GM12878 (cell line): ENCODE results near the gene UBASH3A. TPM values are rescaled to one million over a fixed set of nuclear protein-coding genes. Genes with fewer than 3 reads are reported as not detected.
A peak's percentile ranks its signal among the peaks of the same experiment; 100 is the strongest.

Source experiments
- CHD1 ChIP-seq: IDR thresholded peaks from 2 replicates; pipeline ENCODE4 v1.6.1; 2012; ENCODE audit warnings: low read depth, low read length, improper control_type of control experiment
- CREM ChIP-seq: IDR thresholded peaks from 2 replicates; pipeline ENCODE4 v1.6.1; 2014; ENCODE audit warnings: antibody characterized with exemption, low read depth
- EP300 ChIP-seq, 2 experiments: fragments of 150-350 bp in 1 of 2; IDR thresholded peaks; 2 replicates each; pipeline ENCODE4 v1.6.1; 2011 to 2012; ENCODE audit warnings: low read depth in 2 of 2, low read length in 2 of 2, borderline replicate concordance in 1 of 2, improper control_type of control experiment in 1 of 2, inconsistent platforms in 1 of 2; ENCODE audit not compliant: control insufficient read depth in 1 of 2
- GABPA ChIP-seq: IDR thresholded peaks from 2 replicates; pipeline ENCODE4 v1.6.1; 2014; ENCODE audit warnings: antibody characterized with exemption, low read depth, mild to moderate bottlenecking, inconsistent platforms
- HDAC6 ChIP-seq: fragments of 200-600 bp; sonication (generic); IDR thresholded peaks from one replicate; pipeline ENCODE4 v1.8.0; 2017; ENCODE audit warnings: antibody characterized with exemption; ENCODE audit not compliant: unreplicated experiment
- IKZF1 ChIP-seq: fragments of 450-650 bp; conservative IDR thresholded peaks from 2 replicates; pipeline ENCODE4 v1.6.1; 2017; ENCODE audit warnings: antibody characterized with exemption, mild to moderate bottlenecking
- IKZF2 ChIP-seq, 2 experiments: fragments of 450-650 bp; IDR thresholded peaks; 2 replicates each; pipeline ENCODE4 v1.6.1; 2017; ENCODE audit warnings: mild to moderate bottlenecking in 2 of 2, moderate library complexity in 2 of 2
- MTA2 ChIP-seq: fragments of 450-650 bp; IDR thresholded peaks from 2 replicates; pipeline ENCODE4 v1.6.1; 2016; ENCODE audit warnings: low read depth, mild to moderate bottlenecking, moderate library complexity
- NFYA ChIP-seq: IDR thresholded peaks from 2 replicates; pipeline ENCODE4 v1.6.1; 2011; ENCODE audit warnings: low read depth, mild to moderate bottlenecking, low read length, improper control_type of control experiment, borderline replicate concordance
- NR2C1 ChIP-seq: fragments of 450-650 bp; IDR thresholded peaks from 2 replicates; pipeline ENCODE4 v1.6.1; 2017; ENCODE audit warnings: antibody characterized with exemption, mild to moderate bottlenecking, moderate library complexity
- PAX5 ChIP-seq: IDR thresholded peaks from 2 replicates; pipeline ENCODE4 v1.6.1; 2011; ENCODE audit warnings: low read depth, low read length, borderline replicate concordance
- PML ChIP-seq: IDR thresholded peaks from 2 replicates; pipeline ENCODE4 v1.6.1; 2012; ENCODE audit warnings: low read length, inconsistent platforms
- RAD51 ChIP-seq: fragments of 450-650 bp; IDR thresholded peaks from 2 replicates; pipeline ENCODE4 v1.6.1; 2016; ENCODE audit warnings: moderate library complexity, mild to moderate bottlenecking, inconsistent platforms
- RFX5 ChIP-seq: IDR thresholded peaks from 2 replicates; pipeline ENCODE4 v1.6.1; 2011; ENCODE audit warnings: low read depth, low read length, improper control_type of control experiment
- SUPT20H ChIP-seq: IDR thresholded peaks from 2 replicates; pipeline ENCODE4 v1.6.1; 2011; ENCODE audit warnings: low read depth, mild to moderate bottlenecking, low read length, moderate library complexity, borderline replicate concordance; ENCODE audit not compliant: control insufficient read depth
- SUZ12 ChIP-seq: fragments of 200-600 bp; sonication (generic); IDR thresholded peaks from one replicate; pipeline ENCODE4 v1.6.1; 2018; ENCODE audit warnings: antibody characterized with exemption, mild to moderate bottlenecking; ENCODE audit not compliant: unreplicated experiment
- TCF12 ChIP-seq: IDR thresholded peaks from 2 replicates; pipeline ENCODE4 v1.6.1; 2011; ENCODE audit warnings: low read depth, mild to moderate bottlenecking, low read length
- polyA plus RNA-seq, 11 experiments: library from polyadenylated mRNA; depleted of rRNA in 4 of 11; unstranded in 6 of 11; stranded (reverse) in 5 of 11; fragments of >200 nt; fragmentation: Nextera tagmentation in 4 of 11; fragmentation: Illumina TruSeq in 1 of 11; extraction: Ambion mirVana in 4 of 11; extraction: Trizol in 1 of 11; gene quantifications; 1 replicate in 1 of 11; 2 replicates in 10 of 11; pipeline versions ENCODE4 v1.2.1 to v1.2.3, GENCODE V29; 2011 to 2016; ENCODE audit warnings: inconsistent platforms in 2 of 11, missing spikeins in 2 of 11, low read depth in 1 of 11
- total RNA-seq, 4 experiments: library from RNA; depleted of rRNA in 3 of 4; stranded (reverse); fragments of >200 nt in 3 of 4; fragmentation: Illumina TruSeq in 1 of 4; extraction: Trizol in 1 of 4; gene quantifications; 2 replicates each; pipeline versions ENCODE4 v1.2.1 to v1.2.3, GENCODE V29; 2013 to 2021
- TF ChIP-seq, protein P1 (sequence below): fragments of 450-650 bp; formaldehyde crosslinking; IDR thresholded peaks from 2 replicates; pipeline ENCODE4 v1.4.0; 2020; ENCODE audit warnings: mild to moderate bottlenecking, moderate library complexity
- TF ChIP-seq, protein P2 (sequence below): fragments of 450-650 bp; IDR thresholded peaks from 2 replicates; pipeline ENCODE4 v1.6.1; 2018; ENCODE audit warnings: mild to moderate bottlenecking, low read depth, moderate library complexity; ENCODE audit not compliant: partially characterized antibody
- TF ChIP-seq, protein P3 (sequence below): fragments of 450-650 bp; IDR thresholded peaks from 2 replicates; pipeline ENCODE4 v1.6.1; 2016; ENCODE audit warnings: mild to moderate bottlenecking
- TF ChIP-seq, protein P4 (sequence below): fragments of 450-650 bp; conservative IDR thresholded peaks from 2 replicates; pipeline ENCODE4 v1.6.1; 2017; ENCODE audit warnings: mild to moderate bottlenecking, moderate library complexity

UBASH3A gene
- total and polyA plus RNA-seq, 10 of the 15 experiments (the other 5 are each of a cell fraction or from before 2014, with no cell fraction given) = 0.04 to 0.39 (median 0.23) TPM; not detected in 1

DNA sequence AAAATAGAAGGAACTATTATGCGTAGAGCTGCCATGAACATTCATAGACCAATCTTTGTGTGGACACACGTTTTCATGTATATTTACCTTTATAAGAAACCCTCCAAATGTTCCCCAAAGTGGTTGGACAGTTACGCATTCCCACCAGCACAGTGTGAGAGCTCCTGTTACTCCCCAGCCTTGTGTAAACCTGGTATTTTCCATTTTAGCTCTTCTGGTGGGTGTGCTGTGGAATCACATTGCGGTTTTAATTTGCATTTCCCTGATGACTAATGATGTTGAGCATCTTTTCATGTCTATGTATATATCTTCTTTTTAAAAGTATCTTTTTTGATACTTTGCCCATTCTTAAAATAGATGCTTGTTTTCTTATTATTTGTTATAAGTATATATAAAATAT lies 3.2 kb upstream of the UBASH3A start (continued):
- TF ChIP-seq, protein P1, sequence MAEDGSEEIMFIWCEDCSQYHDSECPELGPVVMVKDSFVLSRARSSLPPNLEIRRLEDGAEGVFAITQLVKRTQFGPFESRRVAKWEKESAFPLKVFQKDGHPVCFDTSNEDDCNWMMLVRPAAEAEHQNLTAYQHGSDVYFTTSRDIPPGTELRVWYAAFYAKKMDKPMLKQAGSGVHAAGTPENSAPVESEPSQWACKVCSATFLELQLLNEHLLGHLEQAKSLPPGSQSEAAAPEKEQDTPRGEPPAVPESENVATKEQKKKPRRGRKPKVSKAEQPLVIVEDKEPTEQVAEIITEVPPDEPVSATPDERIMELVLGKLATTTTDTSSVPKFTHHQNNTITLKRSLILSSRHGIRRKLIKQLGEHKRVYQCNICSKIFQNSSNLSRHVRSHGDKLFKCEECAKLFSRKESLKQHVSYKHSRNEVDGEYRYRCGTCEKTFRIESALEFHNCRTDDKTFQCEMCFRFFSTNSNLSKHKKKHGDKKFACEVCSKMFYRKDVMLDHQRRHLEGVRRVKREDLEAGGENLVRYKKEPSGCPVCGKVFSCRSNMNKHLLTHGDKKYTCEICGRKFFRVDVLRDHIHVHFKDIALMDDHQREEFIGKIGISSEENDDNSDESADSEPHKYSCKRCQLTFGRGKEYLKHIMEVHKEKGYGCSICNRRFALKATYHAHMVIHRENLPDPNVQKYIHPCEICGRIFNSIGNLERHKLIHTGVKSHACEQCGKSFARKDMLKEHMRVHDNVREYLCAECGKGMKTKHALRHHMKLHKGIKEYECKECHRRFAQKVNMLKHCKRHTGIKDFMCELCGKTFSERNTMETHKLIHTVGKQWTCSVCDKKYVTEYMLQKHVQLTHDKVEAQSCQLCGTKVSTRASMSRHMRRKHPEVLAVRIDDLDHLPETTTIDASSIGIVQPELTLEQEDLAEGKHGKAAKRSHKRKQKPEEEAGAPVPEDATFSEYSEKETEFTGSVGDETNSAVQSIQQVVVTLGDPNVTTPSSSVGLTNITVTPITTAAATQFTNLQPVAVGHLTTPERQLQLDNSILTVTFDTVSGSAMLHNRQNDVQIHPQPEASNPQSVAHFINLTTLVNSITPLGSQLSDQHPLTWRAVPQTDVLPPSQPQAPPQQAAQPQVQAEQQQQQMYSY = no peak
- TF ChIP-seq NR2C1 = no peak
- TF ChIP-seq, protein P2, sequence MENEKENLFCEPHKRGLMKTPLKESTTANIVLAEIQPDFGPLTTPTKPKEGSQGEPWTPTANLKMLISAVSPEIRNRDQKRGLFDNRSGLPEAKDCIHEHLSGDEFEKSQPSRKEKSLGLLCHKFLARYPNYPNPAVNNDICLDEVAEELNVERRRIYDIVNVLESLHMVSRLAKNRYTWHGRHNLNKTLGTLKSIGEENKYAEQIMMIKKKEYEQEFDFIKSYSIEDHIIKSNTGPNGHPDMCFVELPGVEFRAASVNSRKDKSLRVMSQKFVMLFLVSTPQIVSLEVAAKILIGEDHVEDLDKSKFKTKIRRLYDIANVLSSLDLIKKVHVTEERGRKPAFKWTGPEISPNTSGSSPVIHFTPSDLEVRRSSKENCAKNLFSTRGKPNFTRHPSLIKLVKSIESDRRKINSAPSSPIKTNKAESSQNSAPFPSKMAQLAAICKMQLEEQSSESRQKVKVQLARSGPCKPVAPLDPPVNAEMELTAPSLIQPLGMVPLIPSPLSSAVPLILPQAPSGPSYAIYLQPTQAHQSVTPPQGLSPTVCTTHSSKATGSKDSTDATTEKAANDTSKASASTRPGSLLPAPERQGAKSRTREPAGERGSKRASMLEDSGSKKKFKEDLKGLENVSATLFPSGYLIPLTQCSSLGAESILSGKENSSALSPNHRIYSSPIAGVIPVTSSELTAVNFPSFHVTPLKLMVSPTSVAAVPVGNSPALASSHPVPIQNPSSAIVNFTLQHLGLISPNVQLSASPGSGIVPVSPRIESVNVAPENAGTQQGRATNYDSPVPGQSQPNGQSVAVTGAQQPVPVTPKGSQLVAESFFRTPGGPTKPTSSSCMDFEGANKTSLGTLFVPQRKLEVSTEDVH = no peak
- TF ChIP-seq SUPT20H = no peak
- TF ChIP-seq, protein P3, sequence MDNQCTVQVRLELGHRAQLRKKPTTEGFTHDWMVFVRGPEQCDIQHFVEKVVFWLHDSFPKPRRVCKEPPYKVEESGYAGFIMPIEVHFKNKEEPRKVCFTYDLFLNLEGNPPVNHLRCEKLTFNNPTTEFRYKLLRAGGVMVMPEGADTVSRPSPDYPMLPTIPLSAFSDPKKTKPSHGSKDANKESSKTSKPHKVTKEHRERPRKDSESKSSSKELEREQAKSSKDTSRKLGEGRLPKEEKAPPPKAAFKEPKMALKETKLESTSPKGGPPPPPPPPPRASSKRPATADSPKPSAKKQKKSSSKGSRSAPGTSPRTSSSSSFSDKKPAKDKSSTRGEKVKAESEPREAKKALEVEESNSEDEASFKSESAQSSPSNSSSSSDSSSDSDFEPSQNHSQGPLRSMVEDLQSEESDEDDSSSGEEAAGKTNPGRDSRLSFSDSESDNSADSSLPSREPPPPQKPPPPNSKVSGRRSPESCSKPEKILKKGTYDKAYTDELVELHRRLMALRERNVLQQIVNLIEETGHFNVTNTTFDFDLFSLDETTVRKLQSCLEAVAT = no peak
- no peak for TF ChIP-seq RAD51
- TF ChIP-seq GABPA = no peak
- no peak for TF ChIP-seq CHD1
- TF ChIP-seq HDAC6 = no peak
- TF ChIP-seq NFYA = no peak
- TF ChIP-seq, protein P4, sequence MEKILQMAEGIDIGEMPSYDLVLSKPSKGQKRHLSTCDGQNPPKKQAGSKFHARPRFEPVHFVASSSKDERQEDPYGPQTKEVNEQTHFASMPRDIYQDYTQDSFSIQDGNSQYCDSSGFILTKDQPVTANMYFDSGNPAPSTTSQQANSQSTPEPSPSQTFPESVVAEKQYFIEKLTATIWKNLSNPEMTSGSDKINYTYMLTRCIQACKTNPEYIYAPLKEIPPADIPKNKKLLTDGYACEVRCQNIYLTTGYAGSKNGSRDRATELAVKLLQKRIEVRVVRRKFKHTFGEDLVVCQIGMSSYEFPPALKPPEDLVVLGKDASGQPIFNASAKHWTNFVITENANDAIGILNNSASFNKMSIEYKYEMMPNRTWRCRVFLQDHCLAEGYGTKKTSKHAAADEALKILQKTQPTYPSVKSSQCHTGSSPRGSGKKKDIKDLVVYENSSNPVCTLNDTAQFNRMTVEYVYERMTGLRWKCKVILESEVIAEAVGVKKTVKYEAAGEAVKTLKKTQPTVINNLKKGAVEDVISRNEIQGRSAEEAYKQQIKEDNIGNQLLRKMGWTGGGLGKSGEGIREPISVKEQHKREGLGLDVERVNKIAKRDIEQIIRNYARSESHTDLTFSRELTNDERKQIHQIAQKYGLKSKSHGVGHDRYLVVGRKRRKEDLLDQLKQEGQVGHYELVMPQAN = no peak
- no peak; the same call in 1 of the 2 replicates for TF ChIP-seq IKZF1
- no peak for TF ChIP-seq PAX5
- no peak for TF ChIP-seq SUZ12
- 0 out of 2 replicates have a peak, but pooled peaks have one; percentile 7 for TF ChIP-seq TCF12
- peak; percentile 28; the same call in 1 of the 2 replicates for TF ChIP-seq CREM
- TF ChIP-seq PML = no peak
- TF ChIP-seq EP300 (IDR thresholded peaks at IDR 0.05; ENCODE audit: borderline replicate concordance in 1 of 2, control insufficient read depth in 1 of 2, low read depth in 2 of 2, low read length in 2 of 2) = no peak
- TF ChIP-seq IKZF2 (IDR thresholded peaks at IDR 0.05) = peak; percentile 61 to 74; a peak in 3 of 4 replicates
- no peak for TF ChIP-seq RFX5
- peak; percentile 65; the same call in 1 of the 2 replicates for TF ChIP-seq MTA2
